Measurements from ENCODE around the gene GLT8D1. TPM values are rescaled to one million over a fixed set of nuclear protein-coding genes. Genes with fewer than 3 reads are reported as not detected.
"Not testable (repeated sequence)": the region's sequence is repeated elsewhere in the genome, so short reads cannot be mapped to it uniquely, and the experiment has no call there.

GLT8D1 gene
- 100 to 1,000 TPM; 123 to 142 (median 127) TPM for polyA plus RNA-seq (ENCODE audit: insufficient read length in 3 of 3)
- long read RNA-seq, donor 1, transcript GLT8D1-201 (10 exons, 1,849 nt): major isoform, 5 of 11 reads
- long read RNA-seq, donor 1, partial matches to known transcripts: 0 of 11 reads
- long read RNA-seq, donor 1, other reads (novel, unspliced or antisense): 0 of 11 reads
- long read RNA-seq, donor 2, transcript GLT8D1-201 (10 exons, 1,849 nt): major isoform, 10 of 14 reads
- long read RNA-seq, donor 2, partial matches to known transcripts: 0 of 14 reads
- long read RNA-seq, donor 2, other reads (novel, unspliced or antisense): 0 of 14 reads
- long read RNA-seq, donor 3, transcript GLT8D1-201 (10 exons, 1,849 nt): major isoform, 14 of 21 reads
- long read RNA-seq, donor 3, partial matches to known transcripts: 0 of 21 reads
- long read RNA-seq, donor 3, other reads (novel, unspliced or antisense): 6 of 21 reads
- long read RNA-seq, donor 4, transcript GLT8D1-201 (10 exons, 1,849 nt): major isoform, 11 of 13 reads
- long read RNA-seq, donor 4, partial matches to known transcripts: 0 of 13 reads
- long read RNA-seq, donor 4, other reads (novel, unspliced or antisense): 0 of 13 reads
- long read RNA-seq, donor 5: 0 reads
- long read RNA-seq, donor 6, transcript GLT8D1-201 (10 exons, 1,849 nt): major isoform, 8 of 8 reads
- long read RNA-seq, donor 6, partial matches to known transcripts: 0 of 8 reads
- long read RNA-seq, donor 6, other reads (novel, unspliced or antisense): 0 of 8 reads
- long read RNA-seq, donor 7, transcript GLT8D1-201 (10 exons, 1,849 nt): major isoform, 8 of 10 reads
- long read RNA-seq, donor 7, partial matches to known transcripts: 0 of 10 reads
- long read RNA-seq, donor 7, other reads (novel, unspliced or antisense): 0 of 10 reads
- long read RNA-seq, donor 8, transcript GLT8D1-201 (10 exons, 1,849 nt): major isoform, 17 of 495 reads
- long read RNA-seq, donor 8, partial matches to known transcripts: 77 of 495 reads
- long read RNA-seq, donor 8, other reads (novel, unspliced or antisense): 398 of 495 reads
- long read RNA-seq, donor 9, transcript GLT8D1-201 (10 exons, 1,849 nt): major isoform, 11 of 11 reads
- long read RNA-seq, donor 9, partial matches to known transcripts: 0 of 11 reads
- long read RNA-seq, donor 9, other reads (novel, unspliced or antisense): 0 of 11 reads
- long read RNA-seq, donor 10, transcript GLT8D1-201 (10 exons, 1,849 nt): major isoform, 11 of 14 reads
- long read RNA-seq, donor 10, partial matches to known transcripts: 0 of 14 reads
- long read RNA-seq, donor 10, other reads (novel, unspliced or antisense): 0 of 14 reads
- long read RNA-seq, donor 11, transcript GLT8D1-201 (10 exons, 1,849 nt): major isoform, 5 of 8 reads
- long read RNA-seq, donor 11, partial matches to known transcripts: 0 of 8 reads
- long read RNA-seq, donor 11, other reads (novel, unspliced or antisense): 0 of 8 reads
- long read RNA-seq, donor 12, partial matches to known transcripts: 0 of 5 reads
- long read RNA-seq, donor 12, other reads (novel, unspliced or antisense): 0 of 5 reads
- long read RNA-seq, donor 13, transcript GLT8D1-201 (10 exons, 1,849 nt): major isoform, 27 of 55 reads
- long read RNA-seq, donor 13, partial matches to known transcripts: 15 of 55 reads
- long read RNA-seq, donor 13, other reads (novel, unspliced or antisense): 10 of 55 reads
- long read RNA-seq, donor 14, transcript GLT8D1-201 (10 exons, 1,849 nt): major isoform, 15 of 16 reads
- long read RNA-seq, donor 14, partial matches to known transcripts: 0 of 16 reads
- long read RNA-seq, donor 14, other reads (novel, unspliced or antisense): 0 of 16 reads
- long read RNA-seq, donor 15, partial matches to known transcripts: 0 of 3 reads
- long read RNA-seq, donor 15, other reads (novel, unspliced or antisense): 0 of 3 reads
- long read RNA-seq, donor 16, transcript GLT8D1-201 (10 exons, 1,849 nt): major isoform, 32 of 55 reads
- long read RNA-seq, donor 16, partial matches to known transcripts: 6 of 55 reads
- long read RNA-seq, donor 16, other reads (novel, unspliced or antisense): 15 of 55 reads

DNA sequence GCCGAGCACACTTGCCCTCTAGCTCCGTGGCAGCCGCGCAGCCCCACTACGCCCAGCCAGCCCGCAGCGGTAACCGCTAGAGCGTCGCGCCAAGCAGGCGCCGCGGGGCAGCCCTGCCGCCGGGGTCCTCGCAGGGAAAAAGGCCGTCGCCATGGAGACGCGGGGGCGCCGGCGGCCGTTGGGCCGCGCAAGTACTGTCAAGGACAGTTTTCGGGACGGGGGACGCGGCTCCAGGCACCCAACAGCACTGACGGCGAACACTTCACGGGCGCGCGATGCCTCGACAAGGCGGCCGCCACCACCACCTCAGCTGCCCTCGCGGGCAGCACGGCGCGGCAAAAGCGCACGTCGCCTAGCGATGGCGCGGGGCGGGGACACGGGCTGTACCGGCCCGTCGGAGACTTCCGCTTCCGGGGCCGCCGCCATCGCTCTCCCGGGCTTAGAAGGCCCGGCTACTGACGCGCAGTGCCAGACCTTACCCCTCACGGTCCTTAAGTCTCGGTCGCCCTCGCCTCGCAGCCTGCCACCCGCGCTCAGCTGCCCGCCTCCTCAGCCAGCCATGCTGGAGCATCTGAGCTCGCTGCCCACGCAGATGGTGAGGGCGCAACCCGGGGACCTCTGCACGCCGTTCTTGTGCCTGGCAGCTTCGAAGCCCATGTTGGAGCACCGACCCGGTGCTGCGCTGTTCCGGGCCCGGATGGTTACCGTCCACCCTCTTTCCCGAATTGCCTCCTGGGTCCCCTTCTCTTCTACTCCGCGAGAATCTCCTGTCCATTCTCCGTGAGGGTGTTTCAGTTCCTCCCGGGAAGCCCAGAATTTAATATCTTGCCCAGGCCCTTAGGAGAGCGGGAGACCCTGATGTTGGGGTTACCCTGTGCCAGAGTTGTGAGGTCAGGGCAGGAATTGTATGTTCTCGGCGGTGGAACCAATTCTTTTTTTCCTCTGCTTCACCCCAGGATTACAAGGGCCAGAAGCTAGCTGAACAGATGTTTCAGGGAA is at the start of gene GLT8D1, which contains the start of gene SPCS1:
TSS of gene GLT8D1 (minus strand) at position 104 of the 999 bp plus-strand sequence. CDS start 5,331 bp downstream, outside the sequence.
TSS of gene SPCS1 (plus strand) at position 419 of the 999 bp plus-strand sequence. CDS start at position 560, 141 bp downstream.
- peak; percentile 56 to 85 (median 82) for DNase-seq (ENCODE audit: extremely low read depth in 1 of 11, low read depth in 9 of 11, low spot score in 4 of 11)

- no peak for DNase-seq (ENCODE audit: extremely low read depth in 1 of 11, low read depth in 9 of 11, low spot score in 4 of 11)
Observed at GRCh38 chr3:52754373-52754772, 48.8 kb upstream of the GLT8D1 start.

- no peak for DNase-seq (ENCODE audit: extremely low read depth in 1 of 11, low read depth in 9 of 11, low spot score in 4 of 11)
Observed at GRCh38 chr3:52752045-52752660, 46.6 kb upstream of the GLT8D1 start.

- no peak for DNase-seq (ENCODE audit: extremely low read depth in 1 of 11, low read depth in 9 of 11, low spot score in 4 of 11)
Observed at GRCh38 chr3:52743721-52744120, 38.1 kb upstream of the GLT8D1 start.

- DNase-seq (ENCODE audit: extremely low read depth in 1 of 11, low read depth in 9 of 11, low spot score in 4 of 11): no peak
Observed at GRCh38 chr3:52743152-52743551, 37.6 kb upstream of the GLT8D1 start.

- peak in 6 of 11 donors; percentile 1 to 18 (median 6) for DNase-seq (ENCODE audit: extremely low read depth in 1 of 11, low read depth in 9 of 11, low spot score in 4 of 11)
Observed at GRCh38 chr3:52742418-52743041, 36.9 kb upstream of the GLT8D1 start.

DNA sequence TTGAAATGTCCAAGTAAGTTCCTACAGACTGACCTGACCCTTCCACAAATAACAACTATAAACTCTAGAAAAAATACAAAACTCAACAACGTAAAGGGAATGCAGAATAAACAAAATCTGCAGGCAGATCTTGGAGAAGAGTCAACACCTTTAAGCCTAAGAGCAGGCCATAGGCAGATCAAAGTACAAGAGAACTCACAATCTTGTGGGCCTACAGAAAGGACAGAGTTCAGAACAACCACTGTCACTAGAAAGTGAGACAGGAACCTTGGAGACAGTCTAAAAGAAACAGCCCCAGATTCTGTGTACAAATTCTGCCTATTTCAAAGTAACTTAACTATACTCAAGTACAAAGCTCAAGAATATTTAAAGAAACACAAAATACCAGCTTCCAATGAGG is 34.1 kb upstream of the GLT8D1 start:
- no peak for DNase-seq (ENCODE audit: extremely low read depth in 1 of 11, low read depth in 9 of 11, low spot score in 4 of 11)

DNA sequence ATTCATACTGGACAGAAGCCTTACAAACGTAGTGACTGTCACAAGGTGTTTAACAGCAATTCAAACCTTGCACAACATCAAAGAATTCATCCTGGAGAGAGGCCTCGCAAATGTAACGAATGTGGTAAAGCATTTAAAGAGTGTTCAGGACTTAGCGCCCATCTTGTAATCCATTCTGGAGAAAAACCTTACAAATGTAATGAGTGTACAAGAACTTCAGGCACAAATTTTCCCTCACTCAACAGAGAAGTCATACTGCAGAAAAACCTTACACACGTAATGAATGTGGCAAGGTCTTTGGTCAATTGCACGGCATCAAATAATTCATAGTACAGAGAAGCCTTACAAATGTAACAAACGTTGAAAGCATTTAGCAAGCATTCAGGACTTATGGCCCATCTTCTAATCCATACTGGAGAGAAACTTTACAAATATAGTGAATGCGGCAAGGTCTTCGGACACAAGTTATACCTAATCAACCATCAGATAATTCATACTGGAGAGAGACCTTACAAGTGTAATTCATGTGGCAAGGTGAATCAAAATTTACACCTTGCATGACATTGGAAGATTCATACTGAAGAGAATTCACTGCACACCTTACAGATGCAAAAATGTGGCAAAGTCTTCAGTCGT is 27.8 kb upstream of the GLT8D1 start:
- no peak for DNase-seq (ENCODE audit: extremely low read depth in 1 of 11, low read depth in 9 of 11, low spot score in 4 of 11)

GRCh38 chr3:52731590-52731989 is 26.0 kb upstream of the GLT8D1 start:
- DNase-seq (ENCODE audit: extremely low read depth in 1 of 11, low read depth in 9 of 11, low spot score in 4 of 11): no peak

GRCh38 chr3:52730681-52731080 is 25.1 kb upstream of the GLT8D1 start:
- DNase-seq (ENCODE audit: extremely low read depth in 1 of 11, low read depth in 9 of 11, low spot score in 4 of 11): no peak

- DNase-seq (ENCODE audit: extremely low read depth in 1 of 11, low read depth in 9 of 11, low spot score in 4 of 11): not testable (repeated sequence)
Observed at GRCh38 chr3:52728753-52729152, 23.2 kb upstream of the GLT8D1 start.

DNA sequence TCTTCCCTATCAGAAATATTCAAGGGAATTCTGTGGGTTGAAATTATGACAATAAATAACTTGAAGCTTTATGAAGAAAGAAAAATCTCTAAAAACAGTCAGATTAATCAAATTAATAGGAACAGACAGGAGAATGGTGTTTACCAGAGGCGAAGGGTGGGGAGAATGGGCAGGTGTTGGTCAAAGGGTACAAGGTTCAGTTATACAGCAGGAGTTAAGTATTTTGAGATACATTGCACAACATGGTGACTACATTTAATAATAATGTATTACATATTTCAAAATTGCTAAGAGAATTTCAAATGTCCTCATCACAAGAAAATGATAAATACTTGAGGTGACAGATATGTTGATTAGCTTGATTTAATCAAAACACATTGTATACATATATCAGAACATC is 18.9 kb upstream of the GLT8D1 start:
- no peak for DNase-seq (ENCODE audit: extremely low read depth in 1 of 11, low read depth in 9 of 11, low spot score in 4 of 11)

DNA sequence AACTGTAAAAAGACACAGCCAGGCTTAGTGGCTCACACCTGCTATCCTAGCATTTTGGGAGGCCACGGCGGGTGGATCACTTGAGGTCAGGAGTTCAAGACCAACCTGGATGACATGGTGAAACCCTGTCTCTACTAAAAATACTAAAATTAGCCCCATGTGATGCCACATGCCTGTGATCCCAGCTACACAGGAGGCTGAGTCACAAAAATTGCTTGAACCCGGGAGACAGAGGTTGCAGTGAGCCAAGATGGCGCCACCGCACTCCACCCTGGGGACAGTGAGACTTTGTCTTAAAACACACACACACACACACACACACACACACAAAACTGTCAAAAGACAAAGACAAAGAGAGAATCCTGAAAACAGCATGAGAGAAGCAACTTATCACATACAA is 18.3 kb upstream of the GLT8D1 start:
- no peak for DNase-seq (ENCODE audit: extremely low read depth in 1 of 11, low read depth in 9 of 11, low spot score in 4 of 11)

DNA sequence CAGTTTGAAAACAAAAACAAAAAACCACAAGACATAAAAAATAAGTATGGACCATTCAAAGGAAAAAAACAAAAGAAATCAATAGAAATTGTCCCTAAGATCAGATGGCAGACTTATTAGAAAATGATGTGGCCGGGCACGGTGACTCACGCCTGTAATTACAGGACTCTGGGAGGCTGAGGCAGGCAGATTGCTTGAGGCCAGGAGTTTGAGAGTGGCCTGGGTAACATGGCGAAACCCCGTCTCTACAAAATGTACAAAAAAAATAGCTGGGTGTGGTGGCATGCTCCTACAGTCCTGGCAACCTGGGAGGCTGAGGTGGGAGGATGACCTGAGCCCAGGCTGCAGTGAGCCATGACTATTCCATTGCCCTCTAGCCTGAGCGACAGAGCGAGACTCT is 16.9 kb upstream of the GLT8D1 start:
- DNase-seq (ENCODE audit: extremely low read depth in 1 of 11, low read depth in 9 of 11, low spot score in 4 of 11): no peak

GRCh38 chr3:52721730-52722008 is 16.1 kb upstream of the GLT8D1 start:
- no peak for DNase-seq (ENCODE audit: extremely low read depth in 1 of 11, low read depth in 9 of 11, low spot score in 4 of 11)
